SU-DHL-6 (cell line): Measurements from ENCODE around the gene KIF1A.

Source experiments
- EZH2phosphoT487 ChIP-seq: fragments of 200-600 bp; sonication (generic), shearing (Covaris generic); conservative IDR thresholded peaks from 2 replicates; pipeline ENCODE4 v1.6.1; 2018; ENCODE audit warnings: mild to moderate bottlenecking, antibody characterized with exemption, low read length, moderate library complexity, mixed read lengths
- TF ChIP-seq, protein P1 (sequence below): fragments of 200-600 bp; sonication (generic); IDR thresholded peaks from one replicate; pipeline ENCODE4 v1.5.1; 2017; ENCODE audit warnings: antibody characterized with exemption, mild to moderate bottlenecking, low read length, moderate library complexity; ENCODE audit not compliant: insufficient read depth, poor library complexity, severe bottlenecking

DNA sequence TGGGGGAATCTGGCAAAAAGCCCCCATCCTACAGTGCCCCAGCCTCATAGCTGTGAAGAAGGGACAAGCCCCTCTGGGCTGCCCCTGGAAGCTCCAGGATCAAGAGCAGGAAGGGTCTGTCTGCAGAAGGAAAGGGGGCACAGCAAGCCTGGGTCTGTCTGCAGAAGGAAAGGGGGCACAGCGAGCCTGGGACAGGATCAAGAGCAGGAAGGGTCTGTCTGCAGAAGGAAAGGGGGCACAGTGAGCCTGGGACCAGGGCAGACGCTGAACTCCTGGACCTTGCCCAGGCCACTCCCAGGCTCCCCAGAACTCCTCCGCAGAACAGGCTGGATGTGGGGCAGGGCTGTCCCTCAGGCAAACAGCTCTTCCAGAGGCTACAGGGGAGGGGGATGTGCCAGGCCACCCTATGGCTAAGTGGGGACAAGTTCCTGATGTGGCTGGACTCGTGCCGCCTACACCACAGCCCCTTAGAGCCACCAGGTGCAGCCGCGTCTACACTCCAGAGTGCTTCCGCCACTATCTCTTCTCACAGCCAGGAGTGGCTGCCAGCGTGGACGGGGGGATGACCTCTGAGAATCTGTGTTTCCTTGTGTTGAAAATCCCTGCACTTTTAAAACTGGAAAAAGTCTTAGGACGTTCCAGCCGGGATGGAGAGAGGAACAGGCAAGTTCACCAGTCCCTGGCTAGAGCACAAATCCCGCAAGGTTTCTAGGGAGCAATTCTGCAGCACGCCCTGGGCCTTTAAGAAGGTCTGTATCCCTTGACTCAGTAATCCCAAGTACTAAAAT is 20.8 kb downstream of the KIF1A start:
- TF ChIP-seq, protein P1, sequence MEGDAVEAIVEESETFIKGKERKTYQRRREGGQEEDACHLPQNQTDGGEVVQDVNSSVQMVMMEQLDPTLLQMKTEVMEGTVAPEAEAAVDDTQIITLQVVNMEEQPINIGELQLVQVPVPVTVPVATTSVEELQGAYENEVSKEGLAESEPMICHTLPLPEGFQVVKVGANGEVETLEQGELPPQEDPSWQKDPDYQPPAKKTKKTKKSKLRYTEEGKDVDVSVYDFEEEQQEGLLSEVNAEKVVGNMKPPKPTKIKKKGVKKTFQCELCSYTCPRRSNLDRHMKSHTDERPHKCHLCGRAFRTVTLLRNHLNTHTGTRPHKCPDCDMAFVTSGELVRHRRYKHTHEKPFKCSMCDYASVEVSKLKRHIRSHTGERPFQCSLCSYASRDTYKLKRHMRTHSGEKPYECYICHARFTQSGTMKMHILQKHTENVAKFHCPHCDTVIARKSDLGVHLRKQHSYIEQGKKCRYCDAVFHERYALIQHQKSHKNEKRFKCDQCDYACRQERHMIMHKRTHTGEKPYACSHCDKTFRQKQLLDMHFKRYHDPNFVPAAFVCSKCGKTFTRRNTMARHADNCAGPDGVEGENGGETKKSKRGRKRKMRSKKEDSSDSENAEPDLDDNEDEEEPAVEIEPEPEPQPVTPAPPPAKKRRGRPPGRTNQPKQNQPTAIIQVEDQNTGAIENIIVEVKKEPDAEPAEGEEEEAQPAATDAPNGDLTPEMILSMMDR, result no peak
- TF ChIP-seq EZH2phosphoT487, result no peak
